Endothelial cell of umbilical vein (primary cell): ENCODE measurements around the gene OSBPL10. TPM values are rescaled to one million over a fixed set of nuclear protein-coding genes. Genes with fewer than 3 reads are reported as not detected.

Experiments used
- BruUV-seq: library from RNA; stranded (reverse); fragments of 400-500 nt; replicated peaks from 2 replicates; lab custom pipeline; 2021; lab: Mats Ljungman, UMichigan
- CTCF ChIA-PET: fragments of 300-600, 350-600 bp; sonication (Branson Sonifier 250); formaldehyde crosslinking; loops from one replicate; lab custom pipeline; 2021; ENCODE audit warnings: antibody characterized with exemption, inconsistent platforms; lab: Charles Lee
- POLR2A ChIA-PET: fragments of 300-600, 350-600 bp; sonication (Branson Sonifier 250); formaldehyde crosslinking; loops from one replicate; lab custom pipeline; 2021; ENCODE audit warnings: antibody characterized with exemption, inconsistent platforms; lab: Charles Lee
- DNase-seq: peaks from one replicate; pipeline ENCODE4 v3.0.0-alpha.2; 2011; ENCODE audit warnings: low read depth, low spot score
- FAIRE-seq: peaks from 2 replicates; lab custom pipeline; 2011; peaks lifted over from hg19 to GRCh38; lab: Jason Lieb, UNC
- H2AFZ ChIP-seq: 2 replicates; pipeline ENCODE4 v1.6.0; 2012; ENCODE audit warnings: low read depth, low read length, control low read depth, inconsistent platforms
- H3K27ac ChIP-seq: 2 replicates; pipeline ENCODE4 v1.5.1; 2011; ENCODE audit warnings: low read depth, mild to moderate bottlenecking, control low read depth, low read length, moderate library complexity; ENCODE audit not compliant: insufficient read depth
- H3K27me3 ChIP-seq, 2 experiments: 2 replicates each; pipeline versions ENCODE4 v1.6.0 to v1.6.1; 2011; ENCODE audit warnings: low read length in 2 of 2, mixed read lengths in 1 of 2; ENCODE audit not compliant: control insufficient read depth in 2 of 2, insufficient read depth in 2 of 2
- H3K36me3 ChIP-seq, 2 experiments: 2 replicates in 1 of 2; 3 replicates in 1 of 2; pipeline ENCODE4 v1.5.1; 2011; ENCODE audit warnings: low read length in 2 of 2, mild to moderate bottlenecking in 1 of 2, moderate library complexity in 1 of 2; ENCODE audit not compliant: control insufficient read depth in 2 of 2, insufficient read depth in 2 of 2; ENCODE audit errors: extremely low read depth in 1 of 2
- H3K4me1 ChIP-seq: 3 replicates; pipeline ENCODE4 v1.5.1; 2011; ENCODE audit warnings: mild to moderate bottlenecking, low read length; ENCODE audit not compliant: control insufficient read depth, insufficient read depth; ENCODE audit errors: extremely low read depth
- H3K4me2 ChIP-seq: 2 replicates; pipeline ENCODE4 v1.6.1; 2011; ENCODE audit warnings: low read length, control low read depth, mixed read lengths; ENCODE audit not compliant: insufficient read depth
- H3K4me3 ChIP-seq, 3 experiments: fragments of 200-600 bp in 1 of 3; sonication (generic), shearing (Covaris generic) in 1 of 3; replicated peaks in 1 of 3; 2 replicates each; pipeline ENCODE4 v1.5.1; 2011 to 2016; ENCODE audit warnings: control low read depth in 3 of 3, low read length in 3 of 3, mild to moderate bottlenecking in 2 of 3, inconsistent platforms in 1 of 3, low read depth in 1 of 3, moderate library complexity in 1 of 3; ENCODE audit not compliant: insufficient read depth in 1 of 3
- H3K79me2 ChIP-seq: 2 replicates; pipeline ENCODE4 v1.6.0; 2012; ENCODE audit warnings: low read length, inconsistent platforms; ENCODE audit not compliant: control insufficient read depth, insufficient read depth
- H3K9ac ChIP-seq: replicated peaks from 2 replicates; pipeline ENCODE3; 2011; ENCODE audit warnings: low read length, control low read depth; ENCODE audit not compliant: insufficient read depth; ENCODE audit errors: extremely low read depth
- H3K9me1 ChIP-seq: replicated peaks from 3 replicates; pipeline ENCODE4 v1.6.0; 2011; ENCODE audit warnings: mild to moderate bottlenecking, low read length; ENCODE audit not compliant: control insufficient read depth, insufficient read depth; ENCODE audit errors: extremely low read depth
- H3K9me3 ChIP-seq: replicated peaks from 2 replicates; pipeline ENCODE4 v1.5.1; 2012; ENCODE audit warnings: low read length, inconsistent platforms; ENCODE audit not compliant: control insufficient read depth, insufficient read depth
- H4K20me1 ChIP-seq: replicated peaks from 2 replicates; pipeline ENCODE3; 2011; ENCODE audit warnings: mild to moderate bottlenecking, low read length; ENCODE audit not compliant: control insufficient read depth, insufficient read depth; ENCODE audit errors: extremely low read depth
- EZH2 ChIP-seq: IDR thresholded peaks from 2 replicates; pipeline ENCODE4 v1.6.1; 2012; ENCODE audit warnings: borderline replicate concordance, low read depth, mild to moderate bottlenecking, moderate library complexity, low read length, inconsistent platforms; ENCODE audit not compliant: severe bottlenecking
- FOS ChIP-seq: IDR thresholded peaks from 2 replicates; pipeline ENCODE4 v1.6.1; 2011; ENCODE audit warnings: mild to moderate bottlenecking, low read length, moderate library complexity, borderline replicate concordance; ENCODE audit not compliant: insufficient read depth
- GATA2 ChIP-seq: IDR thresholded peaks from 2 replicates; pipeline ENCODE4 v1.7.0; 2011; ENCODE audit warnings: low read depth, mild to moderate bottlenecking, moderate library complexity, mixed read lengths, low read length; ENCODE audit not compliant: insufficient read length, insufficient read depth
- JUN ChIP-seq: IDR thresholded peaks from 2 replicates; pipeline ENCODE4 v1.6.1; 2011; ENCODE audit warnings: borderline replicate concordance, low read depth; ENCODE audit not compliant: insufficient read length, insufficient read depth
- MYC ChIP-seq: IDR thresholded peaks from one replicate; pipeline ENCODE4 v1.6.1; 2011; ENCODE audit warnings: mild to moderate bottlenecking, low read depth, low read length
- POLR2A ChIP-seq: IDR thresholded peaks from 2 replicates; pipeline ENCODE4 v1.6.1; 2012; ENCODE audit warnings: low read depth, mild to moderate bottlenecking, control low read depth, low read length
- dilution Hi-C: fragments of 300-500 bp; cut with MboI; formaldehyde crosslinking; loops from one replicate; pipeline ENCODE4 v1.15.0; 2019; ENCODE audit warnings: low sequenced_read_pairs; ENCODE audit not compliant: extremely low pct_ligation_motif_present
- intact Hi-C: fragments of 100-400 bp; cut with micrococcal nuclease; formaldehyde crosslinking; loops from one replicate; pipeline ENCODE4 v1.10.0; 2022
- polyA plus RNA-seq, 4 experiments: library from polyadenylated mRNA; depleted of rRNA in 3 of 4; stranded (reverse) in 3 of 4; unstranded in 1 of 4; fragments of >200 nt; gene quantifications; 2 replicates each; pipeline versions ENCODE4 v1.2.1 to v1.2.3, GENCODE V29; 2011 to 2012; ENCODE audit warnings: missing spikeins in 1 of 4
- total RNA-seq: library from RNA; stranded (reverse); gene quantifications from 2 replicates; pipeline ENCODE4 v1.2.3, GENCODE V29; 2021

OSBPL10 gene
- total and polyA plus RNA-seq, 2 donors (not counting 3 experiments of a cell fraction or from before 2014, with no cell fraction given): 10.8 to 47.6 TPM

DNA sequence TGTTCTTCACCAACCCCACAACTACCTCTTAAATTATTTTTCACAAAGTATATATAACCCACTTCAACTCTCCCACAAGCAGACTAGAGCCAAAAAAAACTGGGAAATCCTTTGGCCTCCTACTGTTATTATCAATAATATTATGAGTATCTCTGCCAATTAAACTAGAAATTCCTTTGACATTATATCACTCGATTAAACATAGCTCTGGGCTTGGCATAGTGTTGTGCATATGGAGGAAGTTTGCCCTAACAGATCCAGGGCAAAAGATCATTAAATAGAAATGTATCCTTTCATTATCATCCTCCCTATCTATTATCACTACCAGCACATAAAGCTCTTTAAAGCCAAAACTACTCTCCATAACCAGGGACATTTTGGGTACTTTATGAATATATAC, 74.9 kb downstream of the OSBPL10 start:
- TF ChIP-seq JUN (peak; percentile 23), FOS (no peak), GATA2 (peak; percentile 11)
- H3K4me3 ChIP-seq: no peak overlapping the region
- DNase-seq (peak; percentile 50), FAIRE-seq (no peak)
- no peaks in the 10 kb centered on the region for H3K36me3 ChIP-seq
- no TSS peak for BruUV-seq
- no peaks in the 10 kb centered on the region for H3K9me1 ChIP-seq
- no peak overlapping the region for H3K27ac ChIP-seq
- ChIA-PET CTCF (interaction anchor here (0.9 to 1.0 kb wide), 2 partner anchors 9 to 63 kb away, joined by 3 read pairs; no protein-coding TSS in a partner anchor), POLR2A (no interaction called here)
- no peaks in the 10 kb centered on the region for H3K27me3 ChIP-seq
- no peak overlapping the region for H3K9ac ChIP-seq
- peak overlapping the region; percentile 29 for H3K4me2 ChIP-seq
- dilution Hi-C loops: no loop called here
- intact Hi-C loops: loop anchor here (1.0 to 5.0 kb wide), 2 partner anchors 75 to 236 kb away; partner anchors contain the start of genes OSBPL10 and ZNF860
- no peaks in the 10 kb centered on the region for H4K20me1 ChIP-seq
- no peak overlapping the region for H2AFZ ChIP-seq
- H3K4me1 ChIP-seq: peaks cover 28% of the 10 kb centered on the region
- H3K79me2 ChIP-seq: peaks cover 10% of the 10 kb centered on the region
- no peaks in the 10 kb centered on the region for H3K9me3 ChIP-seq

DNA sequence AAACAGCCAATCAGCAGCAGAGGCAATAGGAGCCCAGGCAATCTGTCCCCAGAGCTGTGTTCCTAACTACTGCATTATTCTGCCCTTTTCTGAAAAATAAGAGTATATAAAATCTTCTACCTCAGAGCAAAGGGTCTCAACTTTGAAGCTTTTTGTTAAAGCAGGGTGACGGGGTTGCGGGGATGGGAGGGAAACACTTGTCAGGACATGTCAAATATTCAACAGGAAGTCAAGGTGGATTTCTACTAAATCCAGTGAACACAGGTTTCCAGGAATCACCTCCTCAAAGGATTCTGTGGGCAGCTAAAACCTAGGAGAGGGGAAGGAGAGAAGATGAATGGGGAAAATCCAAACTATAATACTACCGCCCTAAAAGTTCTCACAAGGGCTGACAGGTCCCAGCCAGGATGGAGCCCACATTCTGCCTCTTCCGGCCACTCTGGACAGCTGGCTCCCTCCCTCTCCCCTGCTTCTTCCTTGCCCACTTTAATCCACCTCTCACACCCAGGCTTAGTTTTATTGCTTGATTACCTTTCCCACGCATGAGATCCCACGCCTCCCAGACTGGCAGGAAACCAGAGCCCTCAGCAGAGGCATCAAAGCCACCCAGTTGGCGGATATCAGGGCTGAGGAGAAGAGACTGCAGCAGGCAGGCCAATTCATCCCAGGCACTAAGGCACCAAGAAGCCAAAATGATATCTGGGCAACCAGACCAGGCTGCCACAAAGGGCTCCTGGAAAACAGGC, 77.2 kb downstream of the OSBPL10 start:
- intact Hi-C loops (no loop called here), dilution Hi-C loops (no loop called here)
- no TSS peak for BruUV-seq
- H3K9me3 ChIP-seq: no peaks in the 10 kb centered on the region
- H3K36me3 ChIP-seq: no peaks in the 10 kb centered on the region
- CTCF ChIA-PET: interaction anchor here (1.1 kb wide), 1 partner anchor 38 kb away, joined by 3 read pairs; no protein-coding TSS in a partner anchor
- H3K27ac ChIP-seq: no peak overlapping the region
- POLR2A ChIA-PET: no interaction called here
- no peak overlapping the region for H3K9ac ChIP-seq
- TF ChIP-seq MYC: no peak
- no peak for TF ChIP-seq POLR2A
- TF ChIP-seq JUN: no peak
- TF ChIP-seq EZH2: no peak
- DNase-seq (no peak), FAIRE-seq (no peak)
- H3K4me2 ChIP-seq: no peak overlapping the region
- H2AFZ ChIP-seq: no peak overlapping the region
- peaks cover 10% of the 10 kb centered on the region for H3K79me2 ChIP-seq
- H4K20me1 ChIP-seq: no peaks in the 10 kb centered on the region
- H3K27me3 ChIP-seq: no peaks in the 10 kb centered on the region
- H3K4me3 ChIP-seq: no peak overlapping the region
- H3K4me1 ChIP-seq: peaks cover 32% of the 10 kb centered on the region
- H3K9me1 ChIP-seq: no peaks in the 10 kb centered on the region
